ENCODE results near the gene DLG2. TPM values are rescaled to one million over a fixed set of nuclear protein-coding genes. Genes with fewer than 3 reads are reported as not detected.
"Not testable (repeated sequence)": the region's sequence is repeated elsewhere in the genome, so short reads cannot be mapped to it uniquely, and the experiment has no call there.

DLG2 gene
- total RNA-seq, 1 donor from 2014 or later: 2.8 TPM

DNA sequence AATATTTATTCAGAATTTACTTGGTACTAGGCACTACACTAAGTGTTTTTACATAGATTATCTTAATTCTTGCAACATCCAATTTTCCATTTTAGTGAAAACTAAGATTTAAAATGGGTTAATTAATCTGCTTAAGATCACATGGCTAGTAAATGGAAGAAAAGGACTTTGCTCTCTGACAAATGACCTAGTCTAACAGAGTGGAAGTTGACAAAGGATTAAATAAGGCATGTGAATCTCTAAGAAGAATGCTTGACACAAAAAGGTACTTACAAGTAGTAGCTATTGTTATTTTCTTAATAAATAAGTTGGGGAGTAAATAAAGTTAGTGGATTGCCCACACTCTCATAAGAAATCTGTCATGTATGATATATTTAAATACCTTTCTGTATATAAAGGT lies 584.8 kb downstream of the DLG2 start:
- no peak for DNase-seq (ENCODE audit: low spot score)

- DNase-seq (ENCODE audit: low spot score): no peak
These were observed 587.0 kb downstream of the DLG2 start for GRCh38 chr11:85040166-85040565.

- no peak for DNase-seq (ENCODE audit: low spot score)
These were observed 597.2 kb downstream of the DLG2 start for GRCh38 chr11:85029964-85030363.

- no peak for DNase-seq (ENCODE audit: low spot score)
These were observed 598.6 kb downstream of the DLG2 start for GRCh38 chr11:85028329-85029101.

GRCh38 chr11:85027346-85027745 lies 599.8 kb downstream of the DLG2 start:
- DNase-seq (ENCODE audit: low spot score): no peak

GRCh38 chr11:85021058-85021457 lies 606.1 kb downstream of the DLG2 start:
- no peak for DNase-seq (ENCODE audit: low spot score)

DNA sequence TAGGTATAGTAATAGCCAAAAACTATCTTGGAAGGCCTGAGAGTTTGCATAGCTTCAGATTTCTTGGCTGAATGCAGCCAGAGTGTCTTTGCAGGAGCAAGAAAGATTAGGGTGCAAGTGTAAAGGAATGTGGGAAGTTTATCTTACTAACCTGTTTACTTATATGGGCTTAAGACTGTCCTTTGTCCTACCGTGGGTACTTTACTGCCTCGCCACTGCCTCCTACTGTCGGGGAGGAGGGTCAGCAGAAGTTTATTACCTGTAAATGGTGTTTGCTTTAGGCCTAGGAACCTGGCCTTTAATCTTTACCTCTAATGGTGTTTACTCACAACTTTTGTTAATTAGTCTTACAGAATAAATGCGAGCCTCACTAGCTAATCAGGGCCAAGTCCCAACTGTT lies 633.8 kb downstream of the DLG2 start:
- DNase-seq (ENCODE audit: low spot score): no peak

- no peak for DNase-seq (ENCODE audit: low spot score)
These were observed 637.0 kb downstream of the DLG2 start for GRCh38 chr11:84990141-84990540.

DNA sequence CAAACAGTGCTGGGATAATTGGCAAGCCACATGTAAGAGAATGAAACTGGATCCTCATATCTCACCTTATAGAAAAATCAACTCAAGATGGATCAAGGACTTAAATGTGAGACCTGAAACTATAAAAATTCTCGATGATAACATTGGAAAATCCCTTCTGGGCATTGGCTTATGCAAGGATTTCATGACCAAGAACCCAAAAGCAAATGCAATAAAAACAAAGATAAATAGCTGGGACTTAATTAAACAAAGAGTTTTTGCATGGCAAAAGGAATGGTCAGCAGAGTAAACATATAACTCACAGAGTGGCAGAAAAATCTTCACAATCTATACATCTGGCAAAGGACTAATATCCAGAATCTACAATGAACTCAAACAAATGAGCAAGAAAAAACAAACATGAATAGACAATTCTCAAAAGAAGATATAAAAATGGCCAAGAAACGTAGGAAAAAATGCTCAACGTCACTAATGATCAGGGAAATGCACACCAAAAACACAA lies 639.4 kb downstream of the DLG2 start:
- not testable (repeated sequence) for DNase-seq (ENCODE audit: low spot score)

DNA sequence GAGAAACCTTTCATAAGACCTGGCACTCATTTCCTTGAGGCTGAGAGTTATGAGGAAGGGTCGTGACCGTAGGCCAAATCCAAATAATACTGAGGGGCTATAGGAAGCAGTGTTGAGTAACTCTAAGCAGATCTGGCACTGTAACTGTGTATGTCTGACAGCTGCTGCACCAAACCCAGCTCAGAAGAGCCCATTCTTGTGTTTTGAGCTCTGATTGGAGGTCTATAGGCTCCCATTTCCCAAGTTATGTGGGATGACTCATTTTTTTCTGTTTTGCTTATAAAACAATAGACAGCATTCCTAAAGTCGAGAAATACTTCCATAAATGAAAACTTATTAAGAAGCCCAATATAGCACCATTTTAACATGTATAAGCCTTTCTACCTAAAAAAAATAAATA lies 645.8 kb downstream of the DLG2 start:
- no peak for DNase-seq (ENCODE audit: low spot score)

GRCh38 chr11:84969103-84969502 lies 658.0 kb downstream of the DLG2 start:
- DNase-seq (ENCODE audit: low spot score): no peak

- DNase-seq (ENCODE audit: low spot score): no peak
These were observed 661.7 kb downstream of the DLG2 start for GRCh38 chr11:84965484-84965883.

DNA sequence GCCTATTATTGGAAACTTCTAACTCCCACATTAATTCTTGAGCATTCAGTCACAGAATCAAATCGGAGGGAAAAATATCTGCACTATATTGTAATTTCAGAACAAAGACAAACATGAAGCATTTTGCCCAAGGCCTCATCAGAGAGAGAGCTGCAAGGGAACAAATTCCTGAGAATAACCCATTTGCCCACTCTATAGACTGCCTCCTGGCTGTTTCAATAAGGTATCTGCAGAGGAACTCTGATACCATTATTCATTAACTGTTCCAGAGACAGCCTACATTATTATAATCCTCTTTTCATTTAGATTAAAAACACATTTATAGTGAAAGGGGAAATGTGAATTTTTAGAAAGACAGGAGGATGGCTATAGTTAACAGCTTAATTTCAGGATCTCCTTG lies 663.9 kb downstream of the DLG2 start:
- no peak for DNase-seq (ENCODE audit: low spot score)

DNA sequence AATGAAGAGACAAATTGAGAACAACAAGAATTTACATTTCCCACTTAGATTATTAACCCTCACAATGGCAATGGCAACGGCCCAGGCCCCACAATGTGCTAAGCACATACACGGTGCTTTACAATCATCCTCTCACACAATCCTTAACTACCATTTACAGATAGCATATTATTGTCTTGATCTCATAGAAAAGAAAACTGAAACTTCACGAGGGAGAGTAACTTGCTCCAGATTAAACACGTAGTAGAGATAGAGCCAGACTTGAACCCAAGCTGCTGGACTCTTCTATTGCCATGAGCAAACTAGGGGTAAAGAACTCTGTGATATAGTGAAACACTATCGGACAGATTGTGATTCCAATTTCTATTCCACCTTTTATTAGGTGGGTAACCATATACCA lies 665.1 kb downstream of the DLG2 start:
- no peak for DNase-seq (ENCODE audit: low spot score)

DNA sequence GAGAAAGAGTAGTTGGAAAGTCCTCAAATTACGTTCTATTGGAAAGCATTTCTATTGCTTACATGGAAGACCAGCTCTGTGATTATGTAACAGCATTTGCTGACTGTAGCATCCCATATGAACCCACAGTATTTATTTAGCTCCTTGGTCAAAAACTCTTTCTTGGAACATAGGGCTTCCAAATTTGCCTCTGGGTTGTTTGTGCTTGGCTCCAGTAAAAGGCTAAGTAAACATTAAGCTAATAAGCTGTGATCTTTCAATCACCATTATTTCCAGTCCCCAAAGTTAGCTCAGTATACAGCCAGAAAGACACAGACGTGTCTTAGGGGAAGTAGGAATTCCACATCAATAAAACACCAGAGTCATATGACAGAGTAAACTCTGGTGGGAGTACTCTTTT lies 668.8 kb downstream of the DLG2 start:
- DNase-seq (ENCODE audit: low spot score): no peak

DNA sequence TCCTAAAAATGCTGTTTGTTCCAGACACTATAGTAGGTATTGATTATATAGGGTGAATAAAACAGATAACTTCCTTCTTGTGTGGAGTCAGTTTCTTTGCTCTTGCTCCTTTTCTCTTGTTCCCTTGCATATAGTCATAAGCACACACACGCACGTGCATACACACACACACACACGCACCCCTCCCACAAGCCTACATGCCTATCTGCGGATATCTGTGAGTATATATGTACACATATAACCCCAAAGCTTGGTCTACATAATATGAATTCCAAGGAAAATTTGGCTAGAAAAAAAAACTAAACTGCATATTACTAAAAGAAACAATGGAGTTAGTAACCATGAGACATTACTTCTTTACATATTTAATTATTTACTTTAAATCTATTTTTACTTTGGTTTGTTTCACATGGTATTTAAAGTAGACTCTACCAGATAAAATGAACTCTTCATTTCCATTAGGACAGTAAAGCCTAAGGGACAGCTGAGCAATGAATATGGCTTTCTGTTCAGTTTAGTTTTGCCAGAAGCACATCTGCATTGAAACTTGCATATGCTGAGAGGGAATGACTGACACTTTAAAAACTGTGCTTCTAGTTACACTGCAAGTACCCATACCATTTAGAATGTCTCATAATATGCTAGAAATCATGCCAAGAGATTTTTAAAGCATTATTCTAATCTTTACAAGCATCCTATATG lies 676.4 kb downstream of the DLG2 start:
- no peak for DNase-seq (ENCODE audit: low spot score)

GRCh38 chr11:84947970-84948580 lies 679.1 kb downstream of the DLG2 start:
- DNase-seq (ENCODE audit: low spot score): no peak

DNA sequence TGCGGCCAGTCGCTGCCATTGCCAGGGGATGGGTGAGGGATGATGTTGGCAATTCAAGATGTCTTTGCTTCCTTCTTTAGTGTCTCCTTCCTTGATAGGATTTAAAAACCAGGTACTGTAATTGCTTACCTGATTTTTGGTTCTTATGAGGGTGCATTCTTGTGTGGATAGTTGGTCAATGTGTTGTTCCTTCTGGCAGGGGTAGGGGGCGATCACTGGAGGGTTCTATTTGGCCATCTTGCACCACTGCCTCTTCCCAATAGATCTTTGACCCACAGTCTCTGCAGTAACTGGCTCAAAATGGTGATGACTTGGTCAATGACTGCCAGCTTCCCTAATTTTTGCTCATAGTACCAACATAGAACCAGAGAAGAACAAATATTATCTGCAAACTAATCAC lies 680.1 kb downstream of the DLG2 start:
- DNase-seq (ENCODE audit: low spot score): no peak

DNA sequence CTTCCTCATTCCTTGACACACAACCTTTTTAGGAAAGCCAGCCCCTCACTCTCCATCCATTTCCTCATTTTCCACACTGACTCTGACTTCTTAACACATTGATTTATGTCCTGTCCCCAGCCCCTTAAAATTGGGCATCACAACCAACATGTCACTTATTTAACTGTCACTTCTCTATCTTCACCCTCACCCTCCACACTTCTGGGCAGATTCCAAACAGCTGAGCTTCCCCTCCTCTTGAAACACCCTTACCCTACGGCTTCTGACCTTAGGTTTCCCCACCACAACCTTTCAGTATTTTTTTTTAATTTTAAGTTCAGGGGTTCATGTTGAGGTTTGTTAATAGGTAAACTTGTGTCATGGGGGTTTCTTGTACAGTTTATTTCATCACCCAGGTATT lies 696.3 kb downstream of the DLG2 start:
- no peak for DNase-seq (ENCODE audit: low spot score)

- DNase-seq (ENCODE audit: low spot score): no peak
These were observed 697.4 kb downstream of the DLG2 start for GRCh38 chr11:84929738-84930137.

DNA sequence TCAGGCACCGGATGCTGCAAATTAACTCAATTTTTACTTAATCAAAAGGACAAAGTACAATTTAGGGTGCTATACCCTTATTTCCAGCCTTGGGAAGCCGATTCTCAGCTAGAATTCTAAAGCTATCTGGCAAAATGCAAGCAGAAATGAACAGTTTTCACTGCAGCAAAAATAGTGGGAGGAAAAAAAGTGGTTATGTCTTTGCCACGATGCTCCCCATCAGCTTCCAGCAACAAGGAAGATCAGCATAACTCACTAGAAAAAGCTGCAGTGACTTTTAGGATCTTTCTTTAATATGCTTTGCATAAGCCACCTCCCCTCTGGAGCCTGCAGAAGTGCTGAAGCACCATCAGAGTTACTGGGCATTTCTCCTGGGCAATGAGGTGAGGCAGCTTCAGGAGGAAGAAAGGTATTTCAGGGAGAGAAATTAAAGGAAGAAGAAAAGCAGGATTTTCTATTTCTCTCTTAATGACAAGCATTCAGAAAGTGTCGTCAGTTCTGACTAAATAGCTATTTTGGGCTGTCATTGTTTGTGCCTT lies 702.9 kb downstream of the DLG2 start:
- no peak for DNase-seq (ENCODE audit: low spot score)

GRCh38 chr11:84923489-84923888 lies 703.7 kb downstream of the DLG2 start:
- no peak for DNase-seq (ENCODE audit: low spot score)

All from mesenteric fat pad (tissue), 1 donor.